GM21390 (cell line): ENCODE results near the gene PTCH1.

Experiments
- ATAC-seq: cut with Tn5 transposase; IDR thresholded peaks from one replicate; pipeline ENCODE4 v1.9.1; 2021; ENCODE audit not compliant: unreplicated experiment

The PTCH1 gene

GRCh38 chr9:95409650-95410426, 106.9 kb downstream of the PTCH1 start:
- no peak for ATAC-seq

GRCh38 chr9:95407524-95407923, 109.2 kb downstream of the PTCH1 start:
- no peak for ATAC-seq

- no peak for ATAC-seq
These were observed 110.7 kb downstream of the PTCH1 start for GRCh38 chr9:95406121-95406520.

DNA sequence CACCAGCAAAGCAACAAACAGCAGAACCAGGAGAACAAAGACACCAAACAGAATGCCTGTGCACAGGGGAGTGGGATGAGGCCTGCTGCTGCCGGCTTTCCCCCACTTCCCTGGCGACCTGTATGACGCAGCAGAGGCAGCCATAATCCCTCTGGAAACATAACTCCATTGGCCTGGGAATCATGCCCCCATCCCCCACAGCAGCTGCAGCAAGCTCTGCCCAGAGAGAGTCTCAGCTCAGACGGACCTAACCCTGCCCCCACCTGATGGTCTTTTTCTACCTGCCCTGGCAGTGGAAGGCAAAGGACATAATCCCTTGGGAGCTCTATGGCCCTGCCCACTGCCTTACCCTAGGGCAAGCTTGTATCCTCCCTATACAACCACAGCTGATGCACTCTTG, 117.5 kb downstream of the PTCH1 start:
- no peak for ATAC-seq
